ENCODE measurements around the gene GNG4. TPM values are rescaled to one million over a fixed set of nuclear protein-coding genes. Genes with fewer than 3 reads are reported as not detected.

Gene GNG4
- total RNA-seq, 1 donor from 2014 or later: 3.8 TPM

- Mint-ChIP-seq H3K4me1 (ENCODE audit: low read depth, unreplicated experiment) (no peaks in the 10 kb centered on the region), H3K27me3 (ENCODE audit: low read depth, unreplicated experiment) (peaks cover 2% of the 10 kb centered on the region), H3K4me3 (ENCODE audit: unreplicated experiment) (no peak overlapping the region), H3K9me3 (ENCODE audit: unreplicated experiment) (no peaks in the 10 kb centered on the region), H3K36me3 (ENCODE audit: low read depth, unreplicated experiment) (no peaks in the 10 kb centered on the region), H3K27ac (ENCODE audit: unreplicated experiment) (no peak overlapping the region)
- Histone ChIP-seq H3K27me3 (ENCODE audit: insufficient read depth, low read length) (no peaks in the 10 kb centered on the region), H3K9ac (ENCODE audit: low read length) (no peak overlapping the region), H2AFZ (ENCODE audit: low read depth, low read length) (no peak overlapping the region), H4K20me1 (ENCODE audit: insufficient read depth, low read length) (no peaks in the 10 kb centered on the region), H3K79me2 (ENCODE audit: insufficient read depth, low read length) (no peaks in the 10 kb centered on the region), H3K4me3 (ENCODE audit: insufficient read depth, low read depth, low read length) (no peak overlapping the region), H3K27ac (ENCODE audit: low read depth, low read length) (no peak overlapping the region), H3K36me3 (ENCODE audit: insufficient read depth, low read length) (no peaks in the 10 kb centered on the region), H3K9me3 (ENCODE audit: insufficient read depth, low read depth, low read length) (no peaks in the 10 kb centered on the region), H3K4me1 (ENCODE audit: insufficient read depth, low read length) (no peaks in the 10 kb centered on the region), H3K4me2 (ENCODE audit: low read length) (no peak overlapping the region)
- DNase-seq (ENCODE audit: low read depth) (no peak), FAIRE-seq (no peak)
- TF ChIP-seq EZH2 (IDR thresholded peaks at IDR 0.05; ENCODE audit: insufficient read depth, low read length): no peak
- no peak for TF ChIP-seq CTCF (IDR thresholded peaks at IDR 0.05; ENCODE audit: insufficient read depth, low read depth, low read length)
Observed at GRCh38 chr1:235562589-235562988, 87.0 kb downstream of the GNG4 start.

GRCh38 chr1:235558621-235559169 lies 90.9 kb downstream of the GNG4 start:
- no peak overlapping the region for H3K4me3 ChIP-seq (ENCODE audit: insufficient read depth, low read depth, low read length)
- no peaks in the 10 kb centered on the region for H3K4me1 Mint-ChIP-seq (ENCODE audit: low read depth, unreplicated experiment)
- H3K4me3 Mint-ChIP-seq (ENCODE audit: unreplicated experiment): no peak overlapping the region
- H3K27ac ChIP-seq (ENCODE audit: low read depth, low read length): no peak overlapping the region
- no peak overlapping the region for H3K9ac ChIP-seq (ENCODE audit: low read length)
- H3K4me2 ChIP-seq (ENCODE audit: low read length): no peak overlapping the region
- H2AFZ ChIP-seq (ENCODE audit: low read depth, low read length): no peak overlapping the region
- H3K27me3 ChIP-seq (ENCODE audit: insufficient read depth, low read length): no peaks in the 10 kb centered on the region
- H3K4me1 ChIP-seq (ENCODE audit: insufficient read depth, low read length): no peaks in the 10 kb centered on the region
- H3K27ac Mint-ChIP-seq (ENCODE audit: unreplicated experiment): no peak overlapping the region
- FAIRE-seq (no peak), DNase-seq (ENCODE audit: low read depth) (no peak)
- no peaks in the 10 kb centered on the region for H3K9me3 Mint-ChIP-seq (ENCODE audit: unreplicated experiment)
- H3K36me3 ChIP-seq (ENCODE audit: insufficient read depth, low read length): no peaks in the 10 kb centered on the region
- H4K20me1 ChIP-seq (ENCODE audit: insufficient read depth, low read length): no peaks in the 10 kb centered on the region
- H3K36me3 Mint-ChIP-seq (ENCODE audit: low read depth, unreplicated experiment): no peaks in the 10 kb centered on the region
- no peaks in the 10 kb centered on the region for H3K9me3 ChIP-seq (ENCODE audit: insufficient read depth, low read depth, low read length)
- peaks cover 2% of the 10 kb centered on the region for H3K27me3 Mint-ChIP-seq (ENCODE audit: low read depth, unreplicated experiment)
- TF ChIP-seq CTCF (IDR thresholded peaks at IDR 0.05; ENCODE audit: insufficient read depth, low read depth, low read length): no peak
- no peaks in the 10 kb centered on the region for H3K79me2 ChIP-seq (ENCODE audit: insufficient read depth, low read length)

- no peaks in the 10 kb centered on the region for H3K9me3 ChIP-seq (ENCODE audit: insufficient read depth, low read depth, low read length)
- no peaks in the 10 kb centered on the region for H3K79me2 ChIP-seq (ENCODE audit: insufficient read depth, low read length)
- Mint-ChIP-seq H3K27me3 (ENCODE audit: low read depth, unreplicated experiment) (peaks cover 2% of the 10 kb centered on the region), H3K9me3 (ENCODE audit: unreplicated experiment) (no peaks in the 10 kb centered on the region), H3K27ac (ENCODE audit: unreplicated experiment) (no peak overlapping the region), H3K4me3 (ENCODE audit: unreplicated experiment) (no peak overlapping the region), H3K36me3 (ENCODE audit: low read depth, unreplicated experiment) (no peaks in the 10 kb centered on the region), H3K4me1 (ENCODE audit: low read depth, unreplicated experiment) (no peaks in the 10 kb centered on the region)
- H3K4me1 ChIP-seq (ENCODE audit: insufficient read depth, low read length): no peaks in the 10 kb centered on the region
- no peaks in the 10 kb centered on the region for H3K27me3 ChIP-seq (ENCODE audit: insufficient read depth, low read length)
- H3K9ac ChIP-seq (ENCODE audit: low read length): no peak overlapping the region
- no peak overlapping the region for H3K27ac ChIP-seq (ENCODE audit: low read depth, low read length)
- no peak for FAIRE-seq
- H3K36me3 ChIP-seq (ENCODE audit: insufficient read depth, low read length): no peaks in the 10 kb centered on the region
- no peak for DNase-seq (ENCODE audit: low read depth)
- H3K4me2 ChIP-seq (ENCODE audit: low read length): no peak overlapping the region
- H4K20me1 ChIP-seq (ENCODE audit: insufficient read depth, low read length): no peaks in the 10 kb centered on the region
- no peak overlapping the region for H3K4me3 ChIP-seq (ENCODE audit: insufficient read depth, low read depth, low read length)
- TF ChIP-seq EZH2 (IDR thresholded peaks at IDR 0.05; ENCODE audit: insufficient read depth, low read length) (no peak), CTCF (IDR thresholded peaks at IDR 0.05; ENCODE audit: insufficient read depth, low read depth, low read length) (no peak)
- no peak overlapping the region for H2AFZ ChIP-seq (ENCODE audit: low read depth, low read length)
Observed at GRCh38 chr1:235557495-235557894, 92.1 kb downstream of the GNG4 start.

All from astrocyte (in vitro differentiated cells and primary cell).